ENCODE measurements around the gene MRFAP1L1. TPM values are rescaled to one million over a fixed set of nuclear protein-coding genes. Genes with fewer than 3 reads are reported as not detected.
"Not testable (repeated sequence)": the region's sequence is repeated elsewhere in the genome, so short reads cannot be mapped to it uniquely, and the experiment has no call there.

The MRFAP1L1 gene
- total RNA-seq, 1 experiment from 2014 or later, result 61.4 TPM

GRCh38 chr4:6688879-6689505 is 20.7 kb downstream of the MRFAP1L1 start:
- DNase-seq (ENCODE audit: low read depth), result peak; percentile 96

GRCh38 chr4:6687947-6688878 is 21.5 kb downstream of the MRFAP1L1 start:
- DNase-seq (ENCODE audit: low read depth), result no peak

- DNase-seq (ENCODE audit: low read depth), result no peak
These were observed 23.4 kb downstream of the MRFAP1L1 start for GRCh38 chr4:6686104-6686787.

GRCh38 chr4:6684656-6685055 is 25.0 kb downstream of the MRFAP1L1 start:
- DNase-seq (ENCODE audit: low read depth), result no peak

GRCh38 chr4:6682862-6683590 is 26.6 kb downstream of the MRFAP1L1 start:
- no peak for DNase-seq (ENCODE audit: low read depth)

- DNase-seq (ENCODE audit: low read depth), result no peak
These were observed 28.5 kb downstream of the MRFAP1L1 start for GRCh38 chr4:6681191-6681590.

GRCh38 chr4:6680372-6681034 is 29.2 kb downstream of the MRFAP1L1 start:
- no peak for DNase-seq (ENCODE audit: low read depth)

- no peak for DNase-seq (ENCODE audit: low read depth)
These were observed 32.7 kb downstream of the MRFAP1L1 start for GRCh38 chr4:6676722-6677558.

GRCh38 chr4:6674500-6675149 is 35.0 kb downstream of the MRFAP1L1 start:
- DNase-seq (ENCODE audit: low read depth), result no peak

- peak; percentile 90 for DNase-seq (ENCODE audit: low read depth)
These were observed 35.8 kb downstream of the MRFAP1L1 start for GRCh38 chr4:6673660-6674499.

- DNase-seq (ENCODE audit: low read depth), result peak; percentile 40
These were observed 36.4 kb downstream of the MRFAP1L1 start for GRCh38 chr4:6673191-6673659.

- DNase-seq (ENCODE audit: low read depth), result not testable (repeated sequence)
These were observed 37.0 kb downstream of the MRFAP1L1 start for GRCh38 chr4:6672541-6673190.

- no peak for DNase-seq (ENCODE audit: low read depth)
These were observed 37.5 kb downstream of the MRFAP1L1 start for GRCh38 chr4:6672131-6672530.

- no peak for DNase-seq (ENCODE audit: low read depth)
These were observed 38.0 kb downstream of the MRFAP1L1 start for GRCh38 chr4:6671648-6672047.

- peak; percentile 36 for DNase-seq (ENCODE audit: low read depth)
These were observed 41.3 kb downstream of the MRFAP1L1 start for GRCh38 chr4:6668391-6668790.

GRCh38 chr4:6665320-6665654 is 44.4 kb downstream of the MRFAP1L1 start:
- DNase-seq (ENCODE audit: low read depth), result no peak

GRCh38 chr4:6663596-6664393 is 45.9 kb downstream of the MRFAP1L1 start:
- no peak for DNase-seq (ENCODE audit: low read depth)

All from RPMI7951 (cell line).